ENCODE results near the gene DUSP19. TPM values are rescaled to one million over a fixed set of nuclear protein-coding genes. Genes with fewer than 3 reads are reported as not detected.

DUSP19 gene
- total and polyA plus RNA-seq, 2 of the 4 experiments (the other 2 are of a cell fraction) = 0.86 to 1.4 TPM

DNA sequence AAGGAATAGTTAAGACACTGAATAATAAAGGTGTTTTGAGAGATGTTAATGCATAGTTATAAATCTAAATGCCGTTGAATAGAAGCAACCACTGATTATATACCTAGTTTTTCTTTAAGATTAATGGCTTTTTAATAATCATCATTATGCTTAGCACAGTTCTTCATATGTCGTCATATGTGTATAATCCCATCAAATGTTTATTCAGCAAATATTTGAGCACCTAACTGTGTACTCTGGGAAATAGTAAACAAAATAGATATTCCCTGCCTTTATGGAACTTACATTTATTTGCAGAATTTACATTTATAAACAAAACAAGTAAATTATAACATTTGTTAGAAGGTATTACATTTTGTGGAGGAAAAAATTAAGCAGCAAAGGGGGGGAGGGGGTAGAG lies 55.5 kb downstream of the DUSP19 start:
- no peak overlapping the region for H4K5ac ChIP-seq (ENCODE audit: low read depth, low read length)
- no peak overlapping the region for H2BK120ac ChIP-seq (ENCODE audit: low read depth, low read length)
- ChIA-PET CTCF (interaction anchor here (0.6 kb wide), 1 partner anchor 27 kb away, joined by 5 read pairs; no protein-coding TSS in a partner anchor), POLR2A (ENCODE audit: unreplicated experiment) (no interaction called here)
- no peaks in the 10 kb centered on the region for H3K9me1 ChIP-seq (ENCODE audit: insufficient read depth, low read length)
- H3K9ac ChIP-seq (ENCODE audit: low read depth, low read length) = no peak overlapping the region
- H3K27ac ChIP-seq (ENCODE audit: insufficient read depth, low read length) = no peak overlapping the region
- H3K4me3 ChIP-seq (ENCODE audit: insufficient read depth, low read depth, low read length) = no peak overlapping the region
- H2BK5ac ChIP-seq (ENCODE audit: low read depth, low read length, poor library complexity, severe bottlenecking) = no peak overlapping the region
- no CpG with 5 or more reads among the region's 2 CpGs for WGBS, 2 experiments (ENCODE audit: extremely low coverage in 2 of 2, insufficient read length in 1 of 2)
- H3K9me3 ChIP-seq (ENCODE audit: control insufficient read depth, insufficient read depth, low read length) = no peaks in the 10 kb centered on the region
- no peak overlapping the region for H3K56ac ChIP-seq (ENCODE audit: extremely low read depth, insufficient read depth, low read length)
- no peak overlapping the region for H4K91ac ChIP-seq (ENCODE audit: insufficient read depth, low read depth, low read length)
- H3K4ac ChIP-seq (ENCODE audit: low read depth, low read length) = no peak overlapping the region
- H4K8ac ChIP-seq (ENCODE audit: low read depth in 2 of 2, low read length in 2 of 2) = no peak overlapping the region
- DNase-seq (no peak), ATAC-seq (ENCODE audit: low read depth) (no peak)
- dilution Hi-C loops (cut with HindIII; ENCODE audit: low sequenced_read_pairs, unreplicated experiment) = no loop called here
- no peak overlapping the region for H3K4me2 ChIP-seq (ENCODE audit: low read depth, low read length)
- H4K20me1 ChIP-seq (ENCODE audit: insufficient read depth, low read length) = no peaks in the 10 kb centered on the region; the same call in 1 of the 2 replicates
- no peak overlapping the region for H3K23ac ChIP-seq (ENCODE audit: low read depth, low read length)
- no peak overlapping the region for H3K14ac ChIP-seq (replicated peaks; ENCODE audit: low read depth, low read length)
- intact Hi-C loops (cut with micrococcal nuclease) = no loop called here
- H2AK5ac ChIP-seq (ENCODE audit: low read depth, low read length) = no peak overlapping the region
- H2AFZ ChIP-seq (replicated peaks; ENCODE audit: low read length, poor library complexity) = no peak overlapping the region
- BruUV-seq (replicated peaks) = no TSS peak
- H2AK9ac ChIP-seq (replicated peaks; ENCODE audit: low read depth, low read length, poor library complexity) = no peak overlapping the region
- in situ Hi-C loops (cut with MboI; ENCODE audit: low sequenced_read_pairs) = no loop called here
- H3K27me3 ChIP-seq (ENCODE audit: control insufficient read depth, insufficient read depth, low read length) = no peaks in the 10 kb centered on the region
- peaks cover 9 to 11% of the 10 kb centered on the region in 2 experiments; a peak in 3 of 4 replicates for H3K79me1 ChIP-seq (ENCODE audit: low read depth in 1 of 2, low read length in 2 of 2)
- peaks cover 4% of the 10 kb centered on the region for H3K36me3 ChIP-seq (ENCODE audit: control insufficient read depth, insufficient read depth, low read length)
- no peak overlapping the region for H2BK20ac ChIP-seq (ENCODE audit: low read depth, low read length)
- H2BK15ac ChIP-seq (ENCODE audit: low read depth, low read length) = no peak overlapping the region
- H3K4me1 ChIP-seq (ENCODE audit: control insufficient read depth, insufficient read depth, low read length) = no peaks in the 10 kb centered on the region
- H3K18ac ChIP-seq (ENCODE audit: low read depth, low read length) = no peak overlapping the region
- 0 out of 2 replicates have a peak, but pooled peaks have one; percentile 10 for TF ChIP-seq MAFK (IDR thresholded peaks at IDR 0.05; ENCODE audit: low read depth, low read length)
- TF ChIP-seq SMC3 (IDR thresholded peaks at IDR 0.05; ENCODE audit: low read depth, low read length) = no peak
